Activated CD4-positive, alpha-beta T cell treated with anti-CD3 and anti-CD28 coated beads for 48 hours (primary cell): ENCODE data around the gene TCF3.
"Not testable (repeated sequence)": the region's sequence is repeated elsewhere in the genome, so short reads cannot be mapped to it uniquely, and the experiment has no call there.

Experiments
- DNase-seq: peaks from one replicate; pipeline ENCODE4 v3.0.0-alpha.2; 2020

Gene TCF3

GRCh38 chr19:1652471-1653299 is at the start of gene TCF3:
TSS of gene TCF3 (minus strand) at chr19:1652615. CDS start at chr19:1650248, 2,367 bp downstream.
- peak; percentile 99 for DNase-seq

GRCh38 chr19:1700733-1701663 is 48.6 kb upstream of the TCF3 start:
- no peak for DNase-seq

GRCh38 chr19:1699998-1700732 is 47.8 kb upstream of the TCF3 start:
- no peak for DNase-seq

GRCh38 chr19:1699386-1699785 is 47.0 kb upstream of the TCF3 start:
- DNase-seq = no peak

GRCh38 chr19:1698636-1699035 is 46.2 kb upstream of the TCF3 start:
- no peak for DNase-seq

GRCh38 chr19:1695481-1695880 is 43.1 kb upstream of the TCF3 start:
- not testable (repeated sequence) for DNase-seq

GRCh38 chr19:1691589-1692290 is 39.3 kb upstream of the TCF3 start:
- no peak for DNase-seq

GRCh38 chr19:1690699-1691307 is 38.4 kb upstream of the TCF3 start:
- peak; percentile 68 for DNase-seq

GRCh38 chr19:1685785-1686184 is 33.4 kb upstream of the TCF3 start:
- not testable (repeated sequence) for DNase-seq

- DNase-seq = no peak
These were observed 32.6 kb upstream of the TCF3 start for GRCh38 chr19:1685046-1685445.

GRCh38 chr19:1684573-1684912 is 32.1 kb upstream of the TCF3 start:
- no peak for DNase-seq

- no peak for DNase-seq
These were observed 31.6 kb upstream of the TCF3 start for GRCh38 chr19:1683869-1684572.

GRCh38 chr19:1680976-1681375 is 28.6 kb upstream of the TCF3 start:
- DNase-seq = no peak

- DNase-seq = no peak
These were observed 25.7 kb upstream of the TCF3 start for GRCh38 chr19:1678073-1678472.

- no peak for DNase-seq
These were observed 24.2 kb upstream of the TCF3 start for GRCh38 chr19:1676351-1677266.

- no peak for DNase-seq
These were observed 23.4 kb upstream of the TCF3 start for GRCh38 chr19:1675633-1676350.

GRCh38 chr19:1674293-1674679 is 21.9 kb upstream of the TCF3 start:
- DNase-seq = no peak

GRCh38 chr19:1673645-1674292 is 21.4 kb upstream of the TCF3 start:
- DNase-seq = no peak
